ENCODE measurements around the gene SEC61A1.

Gene SEC61A1

DNA sequence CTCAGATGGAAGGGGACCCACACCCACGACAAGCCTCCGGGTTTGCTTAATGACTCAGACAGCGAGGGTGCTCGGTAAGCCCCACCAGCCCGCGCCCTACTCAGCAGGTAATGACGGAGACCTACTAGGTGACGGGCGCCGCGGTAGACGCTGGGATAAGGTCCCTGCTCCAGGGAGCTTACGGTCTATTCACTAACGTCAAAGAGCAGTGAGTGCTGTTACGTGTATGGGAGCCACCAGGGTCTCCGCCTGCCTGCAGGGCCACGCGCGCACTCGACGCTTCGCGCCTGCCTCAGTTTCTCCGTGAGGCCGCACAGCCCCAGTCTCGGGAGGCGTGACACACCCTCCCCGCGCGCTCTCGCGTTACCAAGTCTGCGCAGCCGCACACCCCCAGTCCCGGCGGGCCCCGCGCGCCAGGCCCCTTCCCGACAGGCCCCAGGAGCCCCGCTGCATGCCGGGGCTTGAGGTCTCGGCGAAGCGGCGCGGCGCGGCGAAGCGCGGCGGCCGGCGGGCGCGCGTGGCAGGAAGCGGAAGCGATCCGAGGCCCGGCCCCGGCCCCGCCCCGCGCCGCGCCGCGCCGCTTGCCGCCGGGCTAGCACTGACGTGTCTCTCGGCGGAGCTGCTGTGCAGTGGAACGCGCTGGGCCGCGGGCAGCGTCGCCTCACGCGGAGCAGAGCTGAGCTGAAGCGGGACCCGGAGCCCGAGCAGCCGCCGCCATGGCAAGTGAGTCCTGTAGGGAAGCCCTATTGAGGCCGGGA, at the start of gene SEC61A1:
SEC61A1 (plus strand) TSS at position 601 of the 758 bp plus-strand sequence; CDS start at position 717, 116 bp downstream.
- H3K4me3 Mint-ChIP-seq = peak within 1 kb of the TSS; percentile 94
- ATAC-seq (peak; percentile 97), DNase-seq (peak; percentile 97)
- no peaks in the 10 kb centered on the region for H3K9me3 Mint-ChIP-seq
- peaks cover 38% of the 10 kb centered on the region for H3K36me3 Mint-ChIP-seq (ENCODE audit: low read depth)
- peak within 1 kb of the TSS; percentile 94 for H3K27ac Mint-ChIP-seq
- H3K27me3 Mint-ChIP-seq = no peaks in the 10 kb centered on the region
- H3K4me1 Mint-ChIP-seq = peaks cover 38% of the 10 kb centered on the region

DNA sequence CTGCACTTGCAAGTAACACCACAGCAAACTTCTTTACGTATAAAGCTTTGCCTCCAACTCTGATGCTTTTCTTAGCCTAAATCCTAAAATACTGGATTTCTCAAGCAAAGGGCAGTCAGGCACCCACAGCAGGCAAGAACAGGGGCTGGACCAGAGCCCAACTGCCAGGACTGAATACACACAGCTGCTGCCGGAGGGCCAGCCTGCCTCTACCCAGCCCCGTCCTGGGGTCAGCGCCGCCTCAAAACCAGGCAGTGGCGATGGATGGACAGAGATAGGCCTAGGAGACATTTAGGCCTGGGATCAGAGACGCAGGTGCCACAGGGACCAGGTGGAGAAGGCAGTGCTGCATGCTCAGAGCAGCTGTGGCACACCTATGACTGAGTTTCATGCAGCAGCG, 47.6 kb upstream of the SEC61A1 start:
- no peak overlapping the region for H3K4me3 Mint-ChIP-seq
- no peaks in the 10 kb centered on the region for H3K9me3 Mint-ChIP-seq
- H3K36me3 Mint-ChIP-seq (ENCODE audit: low read depth) = no peaks in the 10 kb centered on the region
- DNase-seq (no peak), ATAC-seq (no peak)
- H3K27me3 Mint-ChIP-seq = peaks cover 3% of the 10 kb centered on the region
- H3K27ac Mint-ChIP-seq = no peak overlapping the region
- H3K4me1 Mint-ChIP-seq = no peaks in the 10 kb centered on the region

GRCh38 chr3:128006061-128007032, 45.9 kb upstream of the SEC61A1 start:
- DNase-seq (no peak), ATAC-seq (no peak)
- Mint-ChIP-seq H3K27me3 (peaks cover 8% of the 10 kb centered on the region), H3K36me3 (ENCODE audit: low read depth) (no peaks in the 10 kb centered on the region), H3K27ac (no peak overlapping the region), H3K4me3 (no peak overlapping the region), H3K4me1 (peaks cover 1% of the 10 kb centered on the region), H3K9me3 (no peaks in the 10 kb centered on the region)

- Mint-ChIP-seq H3K9me3 (no peaks in the 10 kb centered on the region), H3K36me3 (ENCODE audit: low read depth) (no peaks in the 10 kb centered on the region), H3K27ac (no peak overlapping the region), H3K4me1 (peaks cover 3% of the 10 kb centered on the region), H3K4me3 (no peak overlapping the region), H3K27me3 (peaks cover 8% of the 10 kb centered on the region)
- no peak for ATAC-seq
- no peak for DNase-seq
Observed at GRCh38 chr3:128007033-128007424, 45.2 kb upstream of the SEC61A1 start.

GRCh38 chr3:128009952-128010846, 42.0 kb upstream of the SEC61A1 start:
- peaks cover 3% of the 10 kb centered on the region for H3K4me1 Mint-ChIP-seq
- H3K36me3 Mint-ChIP-seq (ENCODE audit: low read depth) = no peaks in the 10 kb centered on the region
- no peaks in the 10 kb centered on the region for H3K9me3 Mint-ChIP-seq
- peaks cover 8% of the 10 kb centered on the region for H3K27me3 Mint-ChIP-seq
- DNase-seq (no peak), ATAC-seq (no peak)
- no peak overlapping the region for H3K4me3 Mint-ChIP-seq
- H3K27ac Mint-ChIP-seq = no peak overlapping the region

DNA sequence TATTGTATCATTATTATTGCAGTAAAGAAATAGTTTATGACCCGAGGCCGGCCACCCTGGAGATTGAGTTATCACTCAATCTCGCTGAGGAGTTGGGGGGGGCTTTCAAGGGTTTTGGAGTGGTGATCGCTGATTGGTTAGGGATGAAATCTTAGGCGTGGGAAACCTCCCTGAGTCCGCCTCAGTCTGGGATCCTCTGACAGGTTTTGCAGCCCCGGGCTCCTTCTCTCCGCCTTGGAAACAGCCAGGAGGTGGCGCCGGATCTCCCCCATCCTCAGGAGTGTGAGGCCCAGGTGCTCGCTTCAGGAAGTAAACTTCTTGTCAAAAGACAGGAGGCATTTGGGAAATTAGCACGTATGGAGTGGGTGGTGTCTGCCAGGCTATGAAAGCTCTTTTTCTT, 41.1 kb upstream of the SEC61A1 start:
- DNase-seq (peak; percentile 24), ATAC-seq (no peak)
- no peaks in the 10 kb centered on the region for H3K9me3 Mint-ChIP-seq
- peaks cover 5% of the 10 kb centered on the region for H3K27me3 Mint-ChIP-seq
- H3K36me3 Mint-ChIP-seq (ENCODE audit: low read depth) = no peaks in the 10 kb centered on the region
- H3K4me1 Mint-ChIP-seq = peaks cover 3% of the 10 kb centered on the region
- no peak overlapping the region for H3K27ac Mint-ChIP-seq
- no peak overlapping the region for H3K4me3 Mint-ChIP-seq

GRCh38 chr3:128012050-128012449, 40.2 kb upstream of the SEC61A1 start:
- no peak for ATAC-seq

DNA sequence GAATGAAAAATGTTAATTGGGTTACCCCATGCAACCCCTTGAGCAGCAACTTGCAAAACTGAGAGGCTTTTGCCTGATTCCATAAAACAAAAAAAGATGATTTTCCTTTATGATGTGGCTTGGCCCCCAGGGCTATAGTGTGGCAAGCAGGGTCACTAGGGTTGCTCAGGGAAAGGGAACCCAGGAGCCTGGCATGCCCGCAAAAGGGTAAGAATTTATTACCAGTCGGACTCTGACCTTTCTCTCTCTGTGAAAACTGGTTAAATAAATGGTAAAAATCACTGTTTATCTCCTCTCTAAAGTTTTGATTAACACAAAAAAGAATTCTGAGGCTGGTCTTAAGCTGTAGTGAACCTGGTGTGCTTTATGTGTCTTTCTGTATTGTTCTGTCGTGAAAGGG, 37.7 kb upstream of the SEC61A1 start:
- peaks cover 8% of the 10 kb centered on the region for H3K27me3 Mint-ChIP-seq
- ATAC-seq (no peak), DNase-seq (no peak)
- H3K27ac Mint-ChIP-seq = no peak overlapping the region
- peaks cover 3% of the 10 kb centered on the region for H3K4me1 Mint-ChIP-seq
- peaks cover 2% of the 10 kb centered on the region for H3K36me3 Mint-ChIP-seq (ENCODE audit: low read depth)
- H3K4me3 Mint-ChIP-seq = no peak overlapping the region
- no peaks in the 10 kb centered on the region for H3K9me3 Mint-ChIP-seq

More at GRCh38 chr3:128012050-128012449, 40.2 kb upstream of the SEC61A1 start:
- DNase-seq = no peak
- peaks cover 8% of the 10 kb centered on the region for H3K27me3 Mint-ChIP-seq
- no peak overlapping the region for H3K27ac Mint-ChIP-seq
- H3K9me3 Mint-ChIP-seq = no peaks in the 10 kb centered on the region
- H3K36me3 Mint-ChIP-seq (ENCODE audit: low read depth) = peaks cover 2% of the 10 kb centered on the region
- H3K4me1 Mint-ChIP-seq = peaks cover 3% of the 10 kb centered on the region
- H3K4me3 Mint-ChIP-seq = no peak overlapping the region

DNA sequence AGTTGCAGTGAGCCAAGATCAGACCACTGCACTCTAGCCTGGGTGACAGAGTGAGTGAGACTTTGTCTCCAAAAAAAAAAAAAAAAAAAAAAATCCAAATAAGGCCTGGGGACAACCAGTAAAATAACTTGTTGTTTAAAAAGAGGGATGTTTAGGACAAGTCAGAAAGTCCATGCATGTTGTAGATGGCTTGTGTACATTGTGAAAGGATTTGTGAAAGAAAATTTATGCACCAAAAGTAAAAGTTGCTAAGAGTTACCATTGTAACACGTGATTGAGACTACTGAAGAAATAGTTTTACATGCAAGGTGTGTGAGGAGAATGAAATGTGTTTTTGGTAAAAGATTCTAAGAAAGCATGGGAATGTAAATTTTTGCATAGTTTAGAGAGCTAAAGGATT, 35.7 kb upstream of the SEC61A1 start:
- Mint-ChIP-seq H3K9me3 (no peaks in the 10 kb centered on the region), H3K4me1 (peaks cover under 1% of the 10 kb centered on the region), H3K27me3 (peaks cover 3% of the 10 kb centered on the region), H3K27ac (no peak overlapping the region), H3K36me3 (ENCODE audit: low read depth) (peaks cover 2% of the 10 kb centered on the region), H3K4me3 (no peak overlapping the region)
- DNase-seq = no peak
- no peak for ATAC-seq

DNA sequence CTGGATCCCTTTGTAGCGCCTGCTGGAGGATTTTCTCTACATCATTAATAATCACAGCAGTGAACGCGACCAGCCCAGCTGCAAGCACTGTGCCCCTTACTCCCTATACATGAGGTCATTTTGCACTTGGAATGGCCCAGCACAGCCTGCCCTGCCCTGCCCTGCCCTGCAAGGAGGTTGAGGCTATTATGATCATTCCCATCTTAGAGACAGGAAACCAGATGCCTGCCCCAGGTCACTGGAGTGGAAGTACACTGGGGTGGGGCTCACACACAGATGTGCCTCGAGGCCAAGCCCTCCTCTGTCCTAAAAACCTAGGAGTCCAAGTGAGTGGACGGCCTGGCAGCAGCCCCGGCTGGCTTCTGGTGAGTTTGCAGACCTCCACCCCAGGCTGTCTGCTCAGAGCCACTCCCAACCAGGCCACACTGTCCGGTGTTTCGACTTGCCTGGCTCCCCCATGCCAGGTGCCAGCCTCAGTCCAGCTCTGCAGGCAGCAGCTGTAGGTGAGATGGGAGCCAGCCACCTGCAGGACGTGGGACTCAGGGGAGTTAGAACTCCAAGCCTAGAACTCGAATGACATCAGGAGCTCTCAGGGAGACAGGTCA, 30.4 kb upstream of the SEC61A1 start:
- no peak overlapping the region for H3K4me3 Mint-ChIP-seq
- H3K27ac Mint-ChIP-seq = no peak overlapping the region

GRCh38 chr3:128033102-128033501, 19.1 kb upstream of the SEC61A1 start:
- Mint-ChIP-seq H3K27me3 (peaks cover 11% of the 10 kb centered on the region), H3K9me3 (no peaks in the 10 kb centered on the region), H3K27ac (no peak overlapping the region), H3K4me1 (no peaks in the 10 kb centered on the region), H3K4me3 (no peak overlapping the region), H3K36me3 (ENCODE audit: low read depth) (no peaks in the 10 kb centered on the region)
- ATAC-seq = no peak
- no peak for DNase-seq

More for the DNA sequence above, 30.4 kb upstream of the SEC61A1 start:
- no peaks in the 10 kb centered on the region for H3K27me3 Mint-ChIP-seq
- DNase-seq = no peak
- H3K4me1 Mint-ChIP-seq = no peaks in the 10 kb centered on the region
- no peaks in the 10 kb centered on the region for H3K36me3 Mint-ChIP-seq (ENCODE audit: low read depth)
- ATAC-seq = no peak
- no peaks in the 10 kb centered on the region for H3K9me3 Mint-ChIP-seq

DNA sequence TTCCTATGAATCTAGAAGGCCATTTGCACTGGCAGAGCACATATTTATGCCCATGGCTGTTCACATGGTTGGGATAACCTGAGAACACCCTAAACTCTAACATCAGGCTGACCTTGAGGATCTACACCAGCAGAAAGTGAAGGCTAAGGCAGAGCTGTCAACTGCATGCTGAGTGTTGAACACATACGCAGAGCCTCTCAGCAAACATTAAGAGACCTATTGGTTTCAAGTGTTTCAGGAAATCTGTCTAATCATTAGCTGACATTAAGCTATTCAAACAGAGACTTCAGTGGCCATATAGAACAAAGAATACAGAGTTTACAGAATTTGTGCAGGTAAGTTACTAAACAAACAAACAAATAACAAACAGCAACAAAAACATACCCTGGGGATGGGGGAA, 16.1 kb upstream of the SEC61A1 start:
- DNase-seq = no peak
- Mint-ChIP-seq H3K4me1 (no peaks in the 10 kb centered on the region), H3K9me3 (no peaks in the 10 kb centered on the region), H3K4me3 (no peak overlapping the region), H3K36me3 (ENCODE audit: low read depth) (no peaks in the 10 kb centered on the region), H3K27me3 (peaks cover 10% of the 10 kb centered on the region), H3K27ac (no peak overlapping the region)
- no peak for ATAC-seq

- no peak overlapping the region for H3K4me3 Mint-ChIP-seq
- H3K9me3 Mint-ChIP-seq = no peaks in the 10 kb centered on the region
- H3K27ac Mint-ChIP-seq = no peak overlapping the region
- H3K27me3 Mint-ChIP-seq = peaks cover 10% of the 10 kb centered on the region
- H3K36me3 Mint-ChIP-seq (ENCODE audit: low read depth) = no peaks in the 10 kb centered on the region
- no peak for ATAC-seq
- no peaks in the 10 kb centered on the region for H3K4me1 Mint-ChIP-seq
- no peak for DNase-seq
Observed at GRCh38 chr3:128040041-128040440, 12.2 kb upstream of the SEC61A1 start.

- DNase-seq (no peak), ATAC-seq (no peak)
- H3K4me1 Mint-ChIP-seq = no peaks in the 10 kb centered on the region
- H3K36me3 Mint-ChIP-seq (ENCODE audit: low read depth) = no peaks in the 10 kb centered on the region
- no peak overlapping the region for H3K4me3 Mint-ChIP-seq
- peaks cover 10% of the 10 kb centered on the region for H3K27me3 Mint-ChIP-seq
- no peak overlapping the region for H3K27ac Mint-ChIP-seq
- no peaks in the 10 kb centered on the region for H3K9me3 Mint-ChIP-seq
Observed at GRCh38 chr3:128040660-128041059, 11.6 kb upstream of the SEC61A1 start.

Data from activated naive CD8-positive, alpha-beta T cell treated with anti-CD3 and anti-CD28 coated beads, Interleukin-2, amount 50 U/mL, for 24 hours (primary cell).